Muscle of leg (tissue), 11 donors: ENCODE measurements around the gene GLCE. TPM values are rescaled to one million over a fixed set of nuclear protein-coding genes. Genes with fewer than 3 reads are reported as not detected.

Experiments
- DNase-seq: peaks from one replicate; pipeline ENCODE4 v3.0.0; 2013
- H3K27ac ChIP-seq: one replicate; pipeline ENCODE4 v1.5.1; 2013; ENCODE audit warnings: mild to moderate bottlenecking, low read length, control low read depth
- H3K27me3 ChIP-seq: one replicate; pipeline ENCODE4 v1.6.1; 2013; ENCODE audit warnings: low read length; ENCODE audit not compliant: control insufficient read depth, insufficient read depth
- H3K36me3 ChIP-seq: one replicate; pipeline ENCODE4 v1.6.1; 2013; ENCODE audit warnings: low read length; ENCODE audit not compliant: control insufficient read depth, insufficient read depth
- H3K4me1 ChIP-seq: one replicate; pipeline ENCODE4 v1.6.1; 2013; ENCODE audit warnings: low read length; ENCODE audit not compliant: control insufficient read depth, insufficient read depth
- H3K4me3 ChIP-seq: one replicate; pipeline ENCODE4 v1.5.1; 2013; ENCODE audit warnings: low read length, control low read depth
- H3K9me3 ChIP-seq: replicated peaks from 2 replicates; pipeline ENCODE4 v1.6.1; 2013; ENCODE audit warnings: low read depth, low read length; ENCODE audit not compliant: control insufficient read depth
- WGBS: methylation state at CpG from one replicate; pipeline ENCODE4 v1.1.5; 2013; ENCODE audit warnings: missing lambda C conversion rate; ENCODE audit not compliant: insufficient coverage; 5-methylcytosine and 5-hydroxymethylcytosine counted together
- polyA plus RNA-seq, 8 donors: library from polyadenylated mRNA; unstranded; fragments of 120-200 nt; gene quantifications; one replicate each; pipeline versions ENCODE4 v1.2.1 to v1.2.3, GENCODE V29; 2013; ENCODE audit warnings: inconsistent platforms in 1 of 8, low replicate concordance in 1 of 8; ENCODE audit not compliant: insufficient read length in 8 of 8, insufficient read depth in 1 of 8
- total RNA-seq: library from RNA; stranded (reverse); fragments of 120-200 nt; gene quantifications from one replicate; pipeline ENCODE4 v1.2.4, GENCODE V29; 2013

The GLCE gene
- total and polyA plus RNA-seq, 9 donors: 27.4 to 50.1 (median 32.7) TPM

- no peaks in the 10 kb centered on the region for H3K27me3 ChIP-seq
- no peak overlapping the region for H3K4me3 ChIP-seq
- H3K27ac ChIP-seq: no peak overlapping the region
- no peak for DNase-seq
- no peaks in the 10 kb centered on the region for H3K36me3 ChIP-seq
- peaks cover 30% of the 10 kb centered on the region for H3K4me1 ChIP-seq
- WGBS: 100% methylated on average over 1 of the region's 3 CpGs
- no peaks in the 10 kb centered on the region for H3K9me3 ChIP-seq
Observed at GRCh38 chr15:69120732-69121131, 39.7 kb upstream of the GLCE start.

GRCh38 chr15:69121198-69121828 is 39.1 kb upstream of the GLCE start:
- H3K27me3 ChIP-seq: no peaks in the 10 kb centered on the region
- H3K27ac ChIP-seq: no peak overlapping the region
- H3K4me1 ChIP-seq: peaks cover 32% of the 10 kb centered on the region
- no peaks in the 10 kb centered on the region for H3K36me3 ChIP-seq
- WGBS: 91% methylated on average over 4 of the region's 5 CpGs
- H3K4me3 ChIP-seq: no peak overlapping the region
- H3K9me3 ChIP-seq: no peaks in the 10 kb centered on the region
- no peak for DNase-seq

- no peak overlapping the region for H3K27ac ChIP-seq
- WGBS: 43% methylated on average over 7 of the region's 8 CpGs
- H3K4me3 ChIP-seq: no peak overlapping the region
- H3K36me3 ChIP-seq: no peaks in the 10 kb centered on the region
- H3K4me1 ChIP-seq: peaks cover 21% of the 10 kb centered on the region
- no peaks in the 10 kb centered on the region for H3K27me3 ChIP-seq
- no peak for DNase-seq
- no peaks in the 10 kb centered on the region for H3K9me3 ChIP-seq
Observed at GRCh38 chr15:69125236-69125635, 35.2 kb upstream of the GLCE start.

GRCh38 chr15:69126054-69126469 is 34.4 kb upstream of the GLCE start:
- Histone ChIP-seq H3K27ac (no peak overlapping the region), H3K4me1 (peaks cover 21% of the 10 kb centered on the region), H3K9me3 (no peaks in the 10 kb centered on the region), H3K4me3 (no peak overlapping the region), H3K27me3 (no peaks in the 10 kb centered on the region), H3K36me3 (no peaks in the 10 kb centered on the region)
- no peak for DNase-seq
- WGBS: 67% methylated on average over 1 of the region's 3 CpGs

GRCh38 chr15:69127306-69127705 is 33.1 kb upstream of the GLCE start:
- Histone ChIP-seq H3K4me1 (peaks cover 21% of the 10 kb centered on the region), H3K36me3 (no peaks in the 10 kb centered on the region), H3K4me3 (no peak overlapping the region), H3K27ac (peak overlapping the region; percentile 40), H3K27me3 (no peaks in the 10 kb centered on the region), H3K9me3 (no peaks in the 10 kb centered on the region)
- peak; percentile 49 for DNase-seq
- WGBS: no CpG with 5 or more reads among the region's 1 CpG

GRCh38 chr15:69128667-69129311 is 31.6 kb upstream of the GLCE start:
- no peak overlapping the region for H3K27ac ChIP-seq
- 76% methylated on average over 2 of the region's 2 CpGs for WGBS
- no peaks in the 10 kb centered on the region for H3K36me3 ChIP-seq
- H3K9me3 ChIP-seq: no peaks in the 10 kb centered on the region
- peak; percentile 70 for DNase-seq
- H3K27me3 ChIP-seq: no peaks in the 10 kb centered on the region
- peaks cover 29% of the 10 kb centered on the region for H3K4me1 ChIP-seq
- H3K4me3 ChIP-seq: no peak overlapping the region

GRCh38 chr15:69131362-69132220 is 28.8 kb upstream of the GLCE start:
- no CpG with 5 or more reads among the region's 7 CpGs for WGBS
- H3K27me3 ChIP-seq: no peaks in the 10 kb centered on the region
- no peak overlapping the region for H3K4me3 ChIP-seq
- H3K4me1 ChIP-seq: peaks cover 21% of the 10 kb centered on the region
- peak overlapping the region; percentile 35 for H3K27ac ChIP-seq
- no peaks in the 10 kb centered on the region for H3K36me3 ChIP-seq
- H3K9me3 ChIP-seq: no peaks in the 10 kb centered on the region
- peak; percentile 63 for DNase-seq

GRCh38 chr15:69132430-69132829 is 28.0 kb upstream of the GLCE start:
- no peaks in the 10 kb centered on the region for H3K27me3 ChIP-seq
- no peaks in the 10 kb centered on the region for H3K9me3 ChIP-seq
- peaks cover 15% of the 10 kb centered on the region for H3K4me1 ChIP-seq
- whole genome bisulfite sequencing: 100% methylated on average over 1 of the region's 4 CpGs
- H3K27ac ChIP-seq: no peak overlapping the region
- H3K4me3 ChIP-seq: no peak overlapping the region
- no peak for DNase-seq
- H3K36me3 ChIP-seq: no peaks in the 10 kb centered on the region

GRCh38 chr15:69132977-69133861 is 27.2 kb upstream of the GLCE start:
- peaks cover 4% of the 10 kb centered on the region for H3K27me3 ChIP-seq
- no peaks in the 10 kb centered on the region for H3K9me3 ChIP-seq
- peak; percentile 75 for DNase-seq
- no peak overlapping the region for H3K27ac ChIP-seq
- H3K4me3 ChIP-seq: no peak overlapping the region
- H3K36me3 ChIP-seq: no peaks in the 10 kb centered on the region
- H3K4me1 ChIP-seq: peaks cover 14% of the 10 kb centered on the region
- WGBS: 50% methylated on average over 1 of the region's 3 CpGs
